Uterus (tissue), 2 donors: Measurements from ENCODE around the gene TRPT1.

ENCODE experiments used
- CTCF ChIP-seq, 4 experiments: fragments of 200-600 bp in 2 of 4; fragments of 450-650 bp in 2 of 4; sonication (generic) in 2 of 4; IDR thresholded peaks; one replicate each; pipeline ENCODE4 v1.5.1; 2016 to 2019; ENCODE audit warnings: antibody characterized with exemption in 4 of 4, mild to moderate bottlenecking in 2 of 4, moderate library complexity in 1 of 4
- POLR2A ChIP-seq, 2 donors: fragments of 450-650 bp; IDR thresholded peaks; one replicate each; pipeline ENCODE4 v1.6.1; 2016; ENCODE audit warnings: antibody characterized with exemption in 2 of 2, mild to moderate bottlenecking in 1 of 2, moderate library complexity in 1 of 2

- TF ChIP-seq CTCF (IDR thresholded peaks at IDR 0.05): peak; percentile 72 to 87 (median 78)
- TF ChIP-seq POLR2A (IDR thresholded peaks at IDR 0.05): no peak
Measured at GRCh38 chr11:64204464-64204989, 21.5 kb downstream of the TRPT1 start.
